ENCODE measurements around the gene TACR3.
"Not testable (repeated sequence)": the region's sequence is repeated elsewhere in the genome, so short reads cannot be mapped to it uniquely, and the experiment has no call there.

Gene TACR3

GRCh38 chr4:103719830-103720207, at the start of gene TACR3:
TACR3 (minus strand) TSS chr4:103719985; CDS start chr4:103719675, 310 bp downstream.
- DNase-seq (ENCODE audit: low read depth) = no peak

- DNase-seq (ENCODE audit: low read depth) = no peak
Measured at GRCh38 chr4:103757631-103758030, 37.8 kb upstream of the TACR3 start.

GRCh38 chr4:103756741-103757140, 37.0 kb upstream of the TACR3 start:
- DNase-seq (ENCODE audit: low read depth) = no peak

- DNase-seq (ENCODE audit: low read depth) = no peak
Measured at GRCh38 chr4:103754844-103755243, 35.1 kb upstream of the TACR3 start.

- no peak for DNase-seq (ENCODE audit: low read depth)
Measured at GRCh38 chr4:103753868-103754653, 34.3 kb upstream of the TACR3 start.

- DNase-seq (ENCODE audit: low read depth) = not testable (repeated sequence)
Measured at GRCh38 chr4:103723150-103723549, 3.4 kb upstream of the TACR3 start.

GRCh38 chr4:103721251-103721650, 1.5 kb upstream of the TACR3 start:
- no peak for DNase-seq (ENCODE audit: low read depth)

- DNase-seq (ENCODE audit: low read depth) = no peak
Measured at GRCh38 chr4:103720661-103721060, 876 bp upstream of the TACR3 start.

- no peak for DNase-seq (ENCODE audit: low read depth)
Measured at GRCh38 chr4:103719105-103719829, 518 bp downstream of the TACR3 start.

- no peak for DNase-seq (ENCODE audit: low read depth)
Measured at GRCh38 chr4:103692615-103693014, 27.2 kb downstream of the TACR3 start.

- no peak for DNase-seq (ENCODE audit: low read depth)
Measured at GRCh38 chr4:103673983-103674382, 45.8 kb downstream of the TACR3 start.

GRCh38 chr4:103666764-103667163, 53.0 kb downstream of the TACR3 start:
- DNase-seq (ENCODE audit: low read depth) = not testable (repeated sequence)

GRCh38 chr4:103664436-103665075, 55.2 kb downstream of the TACR3 start:
- no peak for DNase-seq (ENCODE audit: low read depth)

- DNase-seq (ENCODE audit: low read depth) = no peak
Measured at GRCh38 chr4:103648541-103648940, 71.2 kb downstream of the TACR3 start.

- no peak for DNase-seq (ENCODE audit: low read depth)
Measured at GRCh38 chr4:103645991-103646390, 73.8 kb downstream of the TACR3 start.

- no peak for DNase-seq (ENCODE audit: low read depth)
Measured at GRCh38 chr4:103634236-103634635, 85.5 kb downstream of the TACR3 start.

GRCh38 chr4:103626296-103626695, 93.5 kb downstream of the TACR3 start:
- DNase-seq (ENCODE audit: low read depth) = no peak

- no peak for DNase-seq (ENCODE audit: low read depth)
Measured at GRCh38 chr4:103591841-103592240, 127.9 kb downstream of the TACR3 start.

GRCh38 chr4:103567591-103567990, 152.2 kb downstream of the TACR3 start:
- no peak for DNase-seq (ENCODE audit: low read depth)

GRCh38 chr4:103559178-103559577, 160.6 kb downstream of the TACR3 start:
- DNase-seq (ENCODE audit: low read depth) = not testable (repeated sequence)
